DMS 273 (cell line): Measurements from ENCODE around the gene ENDOD1.

Experiments used
- DNase-seq: peaks from one replicate; lab custom pipeline; 2025; ENCODE audit not compliant: unreplicated experiment; lab: John Stamatoyannopoulos, UW

Gene ENDOD1

GRCh38 chr11:95142431-95142830 lies 52.8 kb downstream of the ENDOD1 start:
- DNase-seq: no peak

- no peak for DNase-seq
These were observed 53.5 kb downstream of the ENDOD1 start for GRCh38 chr11:95143106-95143681.

GRCh38 chr11:95144313-95145235 lies 54.9 kb downstream of the ENDOD1 start:
- DNase-seq: no peak

GRCh38 chr11:95145430-95146060 lies 55.9 kb downstream of the ENDOD1 start:
- no peak for DNase-seq

GRCh38 chr11:95147364-95147905 lies 57.8 kb downstream of the ENDOD1 start:
- DNase-seq: peak; percentile 53

GRCh38 chr11:95148406-95148805 lies 58.8 kb downstream of the ENDOD1 start:
- peak; percentile 26 for DNase-seq

- peak; percentile 4 for DNase-seq
These were observed 59.3 kb downstream of the ENDOD1 start for GRCh38 chr11:95148938-95149337.

- DNase-seq: no peak
These were observed 60.2 kb downstream of the ENDOD1 start for GRCh38 chr11:95149651-95150364.

- DNase-seq: peak; percentile 83
These were observed 61.5 kb downstream of the ENDOD1 start for GRCh38 chr11:95150956-95151684.

GRCh38 chr11:95152876-95153856 lies 63.5 kb downstream of the ENDOD1 start:
- no peak for DNase-seq

- no peak for DNase-seq
These were observed 64.2 kb downstream of the ENDOD1 start for GRCh38 chr11:95153857-95154246.

- peak; percentile 79 for DNase-seq
These were observed 64.9 kb downstream of the ENDOD1 start for GRCh38 chr11:95154514-95154913.

- DNase-seq: no peak
These were observed 65.7 kb downstream of the ENDOD1 start for GRCh38 chr11:95155385-95155784.

- DNase-seq: peak; percentile 9
These were observed 66.6 kb downstream of the ENDOD1 start for GRCh38 chr11:95156133-95156721.

- DNase-seq: peak; percentile 29
These were observed 67.4 kb downstream of the ENDOD1 start for GRCh38 chr11:95156916-95157541.

- no peak for DNase-seq
These were observed 68.2 kb downstream of the ENDOD1 start for GRCh38 chr11:95157824-95158223.

GRCh38 chr11:95161248-95161647 lies 71.6 kb downstream of the ENDOD1 start:
- DNase-seq: no peak

- no peak for DNase-seq
These were observed 73.5 kb downstream of the ENDOD1 start for GRCh38 chr11:95163106-95163505.
